ENCODE measurements around the gene BTBD16.

DNA sequence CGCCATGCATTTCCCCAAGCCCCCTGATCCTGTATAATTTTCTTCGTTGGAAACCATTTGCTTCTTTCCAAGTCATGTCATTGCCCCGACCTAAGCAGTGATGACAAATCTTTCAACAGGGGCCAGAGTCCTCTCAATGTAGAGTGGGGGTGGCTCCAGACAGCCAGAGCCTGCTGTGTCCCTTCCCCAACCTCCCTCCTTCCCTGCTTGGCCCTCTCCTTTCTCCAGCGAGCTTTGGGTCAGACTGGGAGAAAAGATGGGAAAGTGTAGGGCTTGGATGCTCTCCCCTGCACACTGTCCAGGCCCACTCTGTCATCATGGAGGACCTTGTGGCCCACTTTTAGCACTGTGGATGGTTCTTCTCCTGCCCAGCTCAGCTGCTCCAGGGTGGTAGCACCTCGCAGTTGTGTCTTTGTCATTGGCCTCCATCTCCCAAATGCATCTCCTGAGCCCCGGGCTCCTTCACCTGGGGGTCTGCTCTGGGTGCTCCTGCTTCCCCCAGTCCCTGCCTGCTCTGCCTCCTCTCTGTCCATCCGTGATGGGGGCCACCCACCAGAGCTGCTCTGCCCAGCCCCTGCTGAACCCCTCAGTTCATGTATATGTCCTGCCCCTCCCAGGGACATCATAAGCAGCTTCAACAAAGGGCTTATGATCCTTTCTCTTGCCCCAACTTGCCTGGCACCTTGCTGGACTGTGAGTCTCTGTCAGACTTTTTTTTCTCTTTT, 37.5 kb downstream of the BTBD16 start:
- TF ChIP-seq POLR2A (IDR thresholded peaks at IDR 0.05; ENCODE audit: low read depth, low read length) = no peak
- TF ChIP-seq POLR2AphosphoS5 (IDR thresholded peaks at IDR 0.05; ENCODE audit: low read depth, low read length) = no peak

Measured in GM12892 (cell line).